ENCODE data around the gene ZAP70. TPM values are rescaled to one million over a fixed set of nuclear protein-coding genes. Genes with fewer than 3 reads are reported as not detected.
A peak's percentile ranks its signal among the peaks of the same experiment; 100 is the strongest.

Gene ZAP70
- total RNA-seq, 1 experiment from 2014 or later = not detected

- Mint-ChIP-seq H3K27ac (ENCODE audit: unreplicated experiment) (no peak overlapping the region), H3K4me3 (ENCODE audit: low read depth, unreplicated experiment) (no peak overlapping the region), H3K27me3 (ENCODE audit: unreplicated experiment) (peaks cover 34% of the 10 kb centered on the region), H3K9me3 (ENCODE audit: low read depth, unreplicated experiment) (no peaks in the 10 kb centered on the region), H3K36me3 (ENCODE audit: insufficient read depth, unreplicated experiment) (no peaks in the 10 kb centered on the region), H3K4me1 (ENCODE audit: low read depth, unreplicated experiment) (no peaks in the 10 kb centered on the region)
- CTCF ChIA-PET = interaction anchor here (1.5 kb wide), 1 partner anchor 36 kb away, joined by 3 read pairs; no protein-coding TSS in a partner anchor
- intact Hi-C loops (cut with micrococcal nuclease; ENCODE audit: unreplicated experiment) = no loop called here
- BruUV-seq (replicated peaks) = no TSS peak
- no peak for DNase-seq
- TF ChIP-seq, protein P1, sequence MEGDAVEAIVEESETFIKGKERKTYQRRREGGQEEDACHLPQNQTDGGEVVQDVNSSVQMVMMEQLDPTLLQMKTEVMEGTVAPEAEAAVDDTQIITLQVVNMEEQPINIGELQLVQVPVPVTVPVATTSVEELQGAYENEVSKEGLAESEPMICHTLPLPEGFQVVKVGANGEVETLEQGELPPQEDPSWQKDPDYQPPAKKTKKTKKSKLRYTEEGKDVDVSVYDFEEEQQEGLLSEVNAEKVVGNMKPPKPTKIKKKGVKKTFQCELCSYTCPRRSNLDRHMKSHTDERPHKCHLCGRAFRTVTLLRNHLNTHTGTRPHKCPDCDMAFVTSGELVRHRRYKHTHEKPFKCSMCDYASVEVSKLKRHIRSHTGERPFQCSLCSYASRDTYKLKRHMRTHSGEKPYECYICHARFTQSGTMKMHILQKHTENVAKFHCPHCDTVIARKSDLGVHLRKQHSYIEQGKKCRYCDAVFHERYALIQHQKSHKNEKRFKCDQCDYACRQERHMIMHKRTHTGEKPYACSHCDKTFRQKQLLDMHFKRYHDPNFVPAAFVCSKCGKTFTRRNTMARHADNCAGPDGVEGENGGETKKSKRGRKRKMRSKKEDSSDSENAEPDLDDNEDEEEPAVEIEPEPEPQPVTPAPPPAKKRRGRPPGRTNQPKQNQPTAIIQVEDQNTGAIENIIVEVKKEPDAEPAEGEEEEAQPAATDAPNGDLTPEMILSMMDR (IDR thresholded peaks at IDR 0.05; ENCODE audit: unreplicated experiment) = no peak
Observed at GRCh38 chr2:97739020-97739892, 25.9 kb downstream of the ZAP70 start.

DNA sequence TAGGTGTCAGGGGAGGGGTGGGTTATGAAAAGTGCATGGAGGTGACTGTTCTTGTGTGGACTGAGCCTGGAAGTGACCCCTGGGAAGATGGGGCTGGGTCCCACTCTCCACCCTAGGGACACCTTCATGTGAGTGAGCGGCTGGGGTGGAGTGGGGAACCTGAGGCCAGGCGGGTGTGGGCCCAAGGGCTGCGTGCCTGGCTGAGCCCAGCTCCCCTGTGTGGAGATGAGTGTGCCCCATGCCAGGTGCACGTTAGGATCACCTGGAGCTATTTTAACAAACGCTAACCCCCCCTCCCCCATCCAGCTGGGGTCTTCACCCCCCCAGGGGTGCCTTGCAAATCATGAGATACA is 26.5 kb downstream of the ZAP70 start:
- H3K27ac Mint-ChIP-seq (ENCODE audit: unreplicated experiment) = no peak overlapping the region
- H3K36me3 Mint-ChIP-seq (ENCODE audit: insufficient read depth, unreplicated experiment) = no peaks in the 10 kb centered on the region
- TF ChIP-seq, protein P1 (IDR thresholded peaks at IDR 0.05; ENCODE audit: unreplicated experiment) = no peak
- CTCF ChIA-PET = interaction anchor here (1.5 kb wide), 1 partner anchor 36 kb away, joined by 3 read pairs; no protein-coding TSS in a partner anchor
- H3K9me3 Mint-ChIP-seq (ENCODE audit: low read depth, unreplicated experiment) = no peaks in the 10 kb centered on the region
- intact Hi-C loops (cut with micrococcal nuclease; ENCODE audit: unreplicated experiment) = no loop called here
- peaks cover 34% of the 10 kb centered on the region for H3K27me3 Mint-ChIP-seq (ENCODE audit: unreplicated experiment)
- no peak for DNase-seq
- H3K4me1 Mint-ChIP-seq (ENCODE audit: low read depth, unreplicated experiment) = no peaks in the 10 kb centered on the region
- no peak overlapping the region for H3K4me3 Mint-ChIP-seq (ENCODE audit: low read depth, unreplicated experiment)
- no TSS peak for BruUV-seq (replicated peaks)

GRCh38 chr2:97740590-97741182 is 27.3 kb downstream of the ZAP70 start:
- Mint-ChIP-seq H3K4me1 (ENCODE audit: low read depth, unreplicated experiment) (no peaks in the 10 kb centered on the region), H3K4me3 (ENCODE audit: low read depth, unreplicated experiment) (no peak overlapping the region), H3K9me3 (ENCODE audit: low read depth, unreplicated experiment) (no peaks in the 10 kb centered on the region), H3K27ac (ENCODE audit: unreplicated experiment) (no peak overlapping the region), H3K36me3 (ENCODE audit: insufficient read depth, unreplicated experiment) (no peaks in the 10 kb centered on the region), H3K27me3 (ENCODE audit: unreplicated experiment) (peaks cover 34% of the 10 kb centered on the region)
- DNase-seq = peak; percentile 63
- CTCF ChIA-PET = no interaction called here
- TF ChIP-seq, protein P1 (IDR thresholded peaks at IDR 0.05; ENCODE audit: unreplicated experiment) = peak; percentile 68
- no TSS peak for BruUV-seq (replicated peaks)
- intact Hi-C loops (cut with micrococcal nuclease; ENCODE audit: unreplicated experiment) = no loop called here

DNA sequence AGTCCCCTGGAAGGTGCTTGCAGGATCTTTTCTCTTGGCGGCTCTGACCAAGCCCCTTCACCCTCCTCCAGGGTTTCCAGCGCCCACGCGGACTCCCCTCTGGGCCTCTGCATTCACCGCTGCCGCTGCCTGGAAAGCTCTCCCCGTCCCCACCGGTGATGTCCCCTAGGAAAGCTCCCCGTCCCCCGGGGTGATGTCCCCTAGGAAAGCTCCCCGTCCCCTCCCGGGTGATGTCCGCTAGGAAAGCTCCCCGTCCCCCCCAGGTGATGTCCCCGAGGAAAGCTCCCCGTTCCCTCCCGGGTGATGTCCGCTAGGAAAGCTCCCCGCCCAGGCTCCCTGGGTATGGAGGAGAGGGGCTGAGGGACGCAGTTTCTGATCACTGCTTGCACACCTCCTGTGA is 27.9 kb downstream of the ZAP70 start:
- CTCF ChIA-PET = no interaction called here
- no peaks in the 10 kb centered on the region for H3K36me3 Mint-ChIP-seq (ENCODE audit: insufficient read depth, unreplicated experiment)
- no peaks in the 10 kb centered on the region for H3K4me1 Mint-ChIP-seq (ENCODE audit: low read depth, unreplicated experiment)
- no peak for DNase-seq
- H3K27ac Mint-ChIP-seq (ENCODE audit: unreplicated experiment) = no peak overlapping the region
- BruUV-seq (replicated peaks) = no TSS peak
- H3K9me3 Mint-ChIP-seq (ENCODE audit: low read depth, unreplicated experiment) = no peaks in the 10 kb centered on the region
- H3K27me3 Mint-ChIP-seq (ENCODE audit: unreplicated experiment) = peaks cover 28% of the 10 kb centered on the region
- intact Hi-C loops (cut with micrococcal nuclease; ENCODE audit: unreplicated experiment) = no loop called here
- TF ChIP-seq, protein P1 (IDR thresholded peaks at IDR 0.05; ENCODE audit: unreplicated experiment) = no peak
- no peak overlapping the region for H3K4me3 Mint-ChIP-seq (ENCODE audit: low read depth, unreplicated experiment)

All from Calu3 (cell line).